AG04450 (cell line): ENCODE data around the gene CAPN11. TPM values are rescaled to one million over a fixed set of nuclear protein-coding genes. Genes with fewer than 3 reads are reported as not detected.

Experiments used
- CTCF ChIA-PET: fragments of 300-600, 350-600 bp; formaldehyde crosslinking; extraction: SDS; loops from one replicate; lab custom pipeline; 2022; ENCODE audit warnings: antibody characterized with exemption, inconsistent platforms; lab: Charles Lee
- POLR2A ChIA-PET: fragments of 350-600 bp; formaldehyde crosslinking; extraction: SDS; loops from one replicate; lab custom pipeline; 2021; ENCODE audit warnings: antibody characterized with exemption, inconsistent platforms; lab: Yijun Ruan, JAX
- DNase-seq: peaks from one replicate; pipeline ENCODE4 v3.0.0-alpha.2; 2011; ENCODE audit warnings: low read depth, low spot score
- H3K27ac ChIP-seq: one replicate; pipeline ENCODE4 v1.5.1; 2012; ENCODE audit warnings: low read depth, low read length, control low read depth
- H3K27me3 ChIP-seq: one replicate; pipeline ENCODE4 v1.6.0; 2012; ENCODE audit warnings: low read length; ENCODE audit not compliant: control insufficient read depth, insufficient read depth
- H3K4me3 ChIP-seq: 2 replicates; pipeline ENCODE4 v1.5.1; 2011; ENCODE audit warnings: mild to moderate bottlenecking, low read depth, low read length, control low read depth
- H3K9me3 ChIP-seq: 2 replicates; pipeline ENCODE4 v1.5.1; 2012; ENCODE audit warnings: low read length; ENCODE audit not compliant: control insufficient read depth, insufficient read depth
- polyA plus RNA-seq: library from polyadenylated mRNA; depleted of rRNA; stranded (reverse); fragments of >200 nt; gene quantifications from 2 replicates; pipeline ENCODE4 v1.2.3, GENCODE V29; 2011
- TF ChIP-seq, protein P1 (sequence below): IDR thresholded peaks from 2 replicates; pipeline ENCODE4 v1.5.1; 2011; ENCODE audit warnings: low read depth, low read length, control low read depth, inconsistent platforms

Gene CAPN11
- polyA plus RNA-seq, 1 experiment = 0.04 TPM

DNA sequence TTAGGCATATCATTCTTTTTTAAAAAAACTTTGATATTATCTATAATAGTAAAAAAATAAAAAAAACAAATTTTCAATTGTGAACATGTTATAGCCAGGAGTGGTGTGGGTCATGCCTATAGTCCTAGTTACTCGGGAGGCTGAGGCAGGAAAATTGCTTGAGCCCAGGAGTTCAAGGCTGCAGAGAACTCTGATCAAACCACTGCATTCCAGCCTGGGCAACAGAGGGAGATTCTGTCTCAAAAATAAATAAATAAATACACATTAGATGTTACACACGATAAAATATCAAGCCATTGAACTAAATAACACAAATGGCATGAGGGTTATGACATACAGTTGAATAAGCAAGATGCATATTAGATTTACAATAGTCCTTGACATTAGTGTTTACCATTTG lies 30.2 kb downstream of the CAPN11 start:
- Histone ChIP-seq H3K4me3 (no peak overlapping the region), H3K9me3 (no peaks in the 10 kb centered on the region), H3K27me3 (peaks cover 6% of the 10 kb centered on the region), H3K27ac (no peak overlapping the region)
- TF ChIP-seq, protein P1, sequence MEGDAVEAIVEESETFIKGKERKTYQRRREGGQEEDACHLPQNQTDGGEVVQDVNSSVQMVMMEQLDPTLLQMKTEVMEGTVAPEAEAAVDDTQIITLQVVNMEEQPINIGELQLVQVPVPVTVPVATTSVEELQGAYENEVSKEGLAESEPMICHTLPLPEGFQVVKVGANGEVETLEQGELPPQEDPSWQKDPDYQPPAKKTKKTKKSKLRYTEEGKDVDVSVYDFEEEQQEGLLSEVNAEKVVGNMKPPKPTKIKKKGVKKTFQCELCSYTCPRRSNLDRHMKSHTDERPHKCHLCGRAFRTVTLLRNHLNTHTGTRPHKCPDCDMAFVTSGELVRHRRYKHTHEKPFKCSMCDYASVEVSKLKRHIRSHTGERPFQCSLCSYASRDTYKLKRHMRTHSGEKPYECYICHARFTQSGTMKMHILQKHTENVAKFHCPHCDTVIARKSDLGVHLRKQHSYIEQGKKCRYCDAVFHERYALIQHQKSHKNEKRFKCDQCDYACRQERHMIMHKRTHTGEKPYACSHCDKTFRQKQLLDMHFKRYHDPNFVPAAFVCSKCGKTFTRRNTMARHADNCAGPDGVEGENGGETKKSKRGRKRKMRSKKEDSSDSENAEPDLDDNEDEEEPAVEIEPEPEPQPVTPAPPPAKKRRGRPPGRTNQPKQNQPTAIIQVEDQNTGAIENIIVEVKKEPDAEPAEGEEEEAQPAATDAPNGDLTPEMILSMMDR = no peak
- ChIA-PET POLR2A (no interaction called here), CTCF (interaction anchor here (1.6 to 2.7 kb wide), 2 partner anchors 16 to 46 kb away, joined by 4 to 10 read pairs; no protein-coding TSS in a partner anchor)
- DNase-seq = no peak

DNA sequence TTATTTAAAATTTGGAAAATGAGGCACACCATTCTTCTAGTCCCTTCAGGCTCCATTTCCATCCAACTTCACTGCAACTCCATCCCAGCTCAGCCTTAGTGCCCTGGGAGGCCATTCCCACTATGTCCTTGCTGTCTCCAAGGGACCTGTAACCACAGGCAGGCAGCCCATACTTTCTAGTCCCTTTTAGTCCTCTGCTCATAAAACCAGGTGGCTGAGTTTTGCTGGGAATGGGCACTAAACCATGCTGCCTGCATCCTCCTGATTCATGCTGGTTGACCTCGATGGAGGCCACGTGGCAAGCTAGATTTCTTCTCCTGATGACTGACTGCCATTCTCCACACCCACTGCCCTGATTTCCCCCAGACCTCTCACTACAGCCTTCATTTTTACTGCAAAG lies 30.6 kb downstream of the CAPN11 start:
- Histone ChIP-seq H3K4me3 (no peak overlapping the region), H3K27ac (no peak overlapping the region), H3K27me3 (peaks cover 8% of the 10 kb centered on the region), H3K9me3 (no peaks in the 10 kb centered on the region)
- TF ChIP-seq, protein P1 = no peak
- ChIA-PET CTCF (interaction anchor here (0.7 to 2.7 kb wide), 4 partner anchors 9 to 48 kb away, joined by 3 to 10 read pairs (median 4); no protein-coding TSS in a partner anchor), POLR2A (no interaction called here)
- DNase-seq = no peak

DNA sequence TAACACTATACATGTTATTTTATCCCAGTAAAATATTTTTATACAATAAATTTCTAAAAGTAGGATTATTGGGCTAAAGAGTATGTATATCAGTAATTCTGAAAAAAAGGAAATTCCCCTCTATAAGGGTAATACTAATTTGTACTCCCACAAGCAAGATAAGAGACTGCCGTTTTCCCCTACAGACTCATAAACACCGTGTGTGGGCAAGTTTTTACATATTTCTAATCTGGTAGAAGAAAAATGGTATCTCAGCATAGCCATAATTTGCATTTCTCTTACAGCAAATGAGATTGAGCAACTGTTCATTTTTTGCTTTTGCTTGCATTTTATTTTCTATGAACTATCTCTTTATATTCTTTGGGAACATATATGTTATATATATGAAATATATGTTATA lies 32.1 kb downstream of the CAPN11 start:
- Histone ChIP-seq H3K4me3 (no peak overlapping the region), H3K9me3 (no peaks in the 10 kb centered on the region), H3K27ac (no peak overlapping the region), H3K27me3 (peaks cover 13% of the 10 kb centered on the region)
- TF ChIP-seq, protein P1 = no peak
- CTCF ChIA-PET = interaction anchor here (1.1 to 2.7 kb wide), 2 partner anchors 18 to 31 kb away, joined by 9 to 10 read pairs; no protein-coding TSS in a partner anchor
- no peak for DNase-seq
- POLR2A ChIA-PET = no interaction called here

DNA sequence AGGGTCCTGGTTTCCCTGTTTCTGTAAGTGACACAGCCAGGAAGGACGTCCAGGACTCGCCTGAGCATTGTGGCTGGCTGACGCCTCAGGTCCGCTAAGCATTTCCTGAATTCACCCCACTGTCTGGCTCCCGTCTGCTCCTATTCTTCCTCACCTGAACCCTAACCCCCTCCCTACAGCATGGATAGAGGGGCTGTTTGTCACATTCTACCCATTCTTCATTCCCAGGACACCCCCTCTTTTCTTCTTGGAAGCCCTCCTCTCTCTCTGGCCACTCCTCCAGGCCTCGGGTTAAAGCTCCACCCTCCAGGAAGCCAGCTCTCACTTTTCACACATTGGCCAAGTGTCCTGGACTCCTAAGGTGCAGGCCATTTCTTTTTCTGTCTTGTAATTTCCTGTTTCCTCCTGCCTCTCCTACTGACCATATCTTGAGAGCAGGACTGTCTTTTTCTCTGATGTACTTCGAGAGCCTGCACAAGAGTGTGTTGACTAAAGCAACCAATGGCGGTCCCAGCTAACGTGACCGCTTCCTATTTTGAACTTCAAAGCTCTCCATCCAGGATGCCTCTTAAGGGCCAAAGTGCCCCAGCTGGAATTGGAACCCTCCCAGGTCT lies 33.9 kb downstream of the CAPN11 start:
- CTCF ChIA-PET = interaction anchor here (0.6 to 1.8 kb wide), 3 partner anchors 18 to 42 kb away, joined by 3 to 10 read pairs (median 4); no protein-coding TSS in a partner anchor
- H3K27ac ChIP-seq = no peak overlapping the region
- DNase-seq = no peak
- POLR2A ChIA-PET = no interaction called here
- TF ChIP-seq, protein P1 = no peak
- H3K27me3 ChIP-seq = peaks cover 9% of the 10 kb centered on the region
- H3K9me3 ChIP-seq = no peaks in the 10 kb centered on the region
- H3K4me3 ChIP-seq = no peak overlapping the region

DNA sequence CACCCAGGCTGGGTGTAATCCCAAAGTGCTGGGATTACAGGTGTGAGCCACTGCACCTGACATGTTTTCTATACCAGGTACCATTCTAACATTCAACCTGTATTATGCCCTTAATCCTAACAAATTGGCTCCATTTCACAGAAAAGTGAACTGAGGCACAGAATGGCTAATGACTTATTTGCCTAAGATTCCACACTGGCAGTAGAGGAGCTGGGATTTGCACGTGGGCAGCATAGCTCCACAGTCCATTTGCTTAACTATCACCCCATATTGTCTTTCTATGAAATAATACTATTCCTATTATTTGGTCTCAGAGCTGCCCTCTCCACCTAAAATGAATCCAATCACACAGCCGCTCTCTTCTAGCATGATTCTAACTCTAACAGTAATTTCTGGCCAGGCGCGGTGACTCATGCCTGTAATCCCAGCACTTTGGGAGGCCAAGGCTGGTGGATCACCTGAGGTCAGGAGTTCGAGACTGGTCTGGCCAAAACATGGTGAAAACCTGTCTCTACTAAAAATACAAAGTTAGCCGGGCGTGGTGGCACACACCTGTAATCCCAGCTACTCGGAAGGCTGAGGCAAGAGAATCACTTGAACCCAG lies 34.8 kb downstream of the CAPN11 start:
- peaks cover 9% of the 10 kb centered on the region for H3K27me3 ChIP-seq
- H3K27ac ChIP-seq = no peak overlapping the region
- POLR2A ChIA-PET = no interaction called here
- H3K4me3 ChIP-seq = no peak overlapping the region
- no peak for DNase-seq
- TF ChIP-seq, protein P1 = no peak
- CTCF ChIA-PET = interaction anchor here (1.6 to 1.8 kb wide), 2 partner anchors 21 to 41 kb away, joined by 4 to 10 read pairs; no protein-coding TSS in a partner anchor
- H3K9me3 ChIP-seq = no peaks in the 10 kb centered on the region
